ENCODE results near the gene MCC.

DNA sequence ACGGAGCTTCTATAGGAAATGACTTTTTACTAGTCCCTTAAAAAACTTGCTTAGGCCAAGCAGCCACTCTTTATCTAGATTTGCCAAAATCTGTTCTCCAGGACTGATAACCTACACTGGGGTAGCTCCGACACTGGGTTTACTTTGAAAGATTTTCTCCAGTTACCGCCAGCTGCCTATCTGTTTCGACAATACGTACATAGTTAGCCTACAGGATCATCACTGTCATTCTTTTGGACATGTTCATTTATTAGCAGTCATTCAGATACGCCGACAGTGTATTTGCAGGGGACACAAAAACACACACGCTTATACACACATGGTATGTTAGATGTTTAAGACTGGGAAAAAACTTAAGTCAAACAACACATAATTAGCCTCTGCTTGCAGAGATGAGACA lies 286.0 kb downstream of the MCC start:
- TF ChIP-seq CTCF (IDR thresholded peaks at IDR 0.05), result no peak
- TF ChIP-seq POLR2A (IDR thresholded peaks at IDR 0.05), result no peak

Measured in uterus (tissue), 2 donors.